HG02852 (cell line): ENCODE data around the gene OR6P1.

Source experiments
- ATAC-seq: cut with Tn5 transposase; IDR thresholded peaks from one replicate; pipeline ENCODE4 v1.9.1; 2021; ENCODE audit warnings: mild to moderate bottlenecking, moderate library complexity; ENCODE audit not compliant: unreplicated experiment

The OR6P1 gene

GRCh38 chr1:158570480-158570879 lies at the start of gene OR6P1:
TSS of gene OR6P1 (minus strand) at chr1:158570580. CDS start at chr1:158563604, 6,976 bp downstream.
- ATAC-seq = no peak

- ATAC-seq = no peak
Measured at GRCh38 chr1:158613764-158614163, 43.4 kb upstream of the OR6P1 start.

GRCh38 chr1:158611916-158612315 lies 41.5 kb upstream of the OR6P1 start:
- ATAC-seq = no peak

GRCh38 chr1:158607296-158607695 lies 36.9 kb upstream of the OR6P1 start:
- no peak for ATAC-seq

GRCh38 chr1:158604968-158605367 lies 34.6 kb upstream of the OR6P1 start, which contains the start of gene OR10Z1:
TSS of gene OR10Z1 (plus strand) at chr1:158605268. CDS start at chr1:158606439, 1,171 bp downstream.
- ATAC-seq = no peak

- no peak for ATAC-seq
Measured at GRCh38 chr1:158600735-158601134, 30.4 kb upstream of the OR6P1 start.

- ATAC-seq = no peak
Measured at GRCh38 chr1:158586942-158587341, 16.6 kb upstream of the OR6P1 start.

- no peak for ATAC-seq
Measured at GRCh38 chr1:158583962-158584361, 13.6 kb upstream of the OR6P1 start.

GRCh38 chr1:158579733-158580132 lies 9.4 kb upstream of the OR6P1 start, which contains the start of gene OR10X1:
TSS of gene OR10X1 (minus strand) at chr1:158579899. CDS start at chr1:158579899, 0 bp downstream.
- ATAC-seq = no peak

- ATAC-seq = no peak
Measured at GRCh38 chr1:158577561-158577960, 7.2 kb upstream of the OR6P1 start.

GRCh38 chr1:158572226-158572625 lies 1.8 kb upstream of the OR6P1 start:
- ATAC-seq = no peak

- ATAC-seq = no peak
Measured at GRCh38 chr1:158564608-158565007, 5.8 kb downstream of the OR6P1 start.

- ATAC-seq = no peak
Measured at GRCh38 chr1:158563853-158564252, 6.5 kb downstream of the OR6P1 start.

- no peak for ATAC-seq
Measured at GRCh38 chr1:158559696-158560095, 10.7 kb downstream of the OR6P1 start.

- ATAC-seq = no peak
Measured at GRCh38 chr1:158554352-158554751, 16.0 kb downstream of the OR6P1 start, which contains the start of gene OR6Y1. TSS of gene OR6Y1 (minus strand) at chr1:158554405. CDS start at chr1:158548105, 6,300 bp downstream.

GRCh38 chr1:158552296-158552695 lies 18.1 kb downstream of the OR6P1 start:
- no peak for ATAC-seq

GRCh38 chr1:158547533-158547932 lies 22.8 kb downstream of the OR6P1 start:
- ATAC-seq = no peak

- ATAC-seq = no peak
Measured at GRCh38 chr1:158537609-158538008, 32.8 kb downstream of the OR6P1 start.

GRCh38 chr1:158534496-158534895 lies 35.9 kb downstream of the OR6P1 start:
- ATAC-seq = no peak

- ATAC-seq = no peak
Measured at GRCh38 chr1:158527190-158527815, 43.1 kb downstream of the OR6P1 start.

GRCh38 chr1:158521666-158522058 lies 48.7 kb downstream of the OR6P1 start:
- no peak for ATAC-seq

- no peak for ATAC-seq
Measured at GRCh38 chr1:158520955-158521665, 49.3 kb downstream of the OR6P1 start.
